Left lung (tissue), 10 donors: ENCODE results near the gene ANXA3. TPM values are rescaled to one million over a fixed set of nuclear protein-coding genes. Genes with fewer than 3 reads are reported as not detected.

Experiments
- ATAC-seq: fragments of 200-7000 bp; cut with Tn5 transposase; one replicate; pipeline ENCODE4 v1.9.1; 2020; ENCODE audit warnings: moderate library complexity
- DNase-seq, 4 donors: peaks; one replicate each; pipeline ENCODE4 v3.0.0-alpha.2; 2013 to 2020
- H3K27ac ChIP-seq, 2 donors: fragments of 200-600 bp; sonication (generic) in 1 of 2; one replicate each; pipeline versions ENCODE4 v1.5.0 to v1.8.0; 2020 to 2021
- H3K27me3 ChIP-seq, 2 donors: fragments of 200-600 bp; sonication (generic) in 1 of 2; one replicate each; pipeline versions ENCODE4 v1.5.0 to v1.8.0; 2020 to 2021
- H3K36me3 ChIP-seq, 2 donors: fragments of 200-600 bp; sonication (generic) in 1 of 2; one replicate each; pipeline versions ENCODE4 v1.5.0 to v1.8.0; 2020 to 2021
- H3K4me1 ChIP-seq, 2 donors: fragments of 200-600 bp; one replicate each; pipeline ENCODE4 v1.8.0; 2021
- H3K4me3 ChIP-seq, 2 donors: fragments of 200-600 bp; sonication (generic) in 1 of 2; one replicate each; pipeline versions ENCODE4 v1.5.0 to v1.8.0; 2020 to 2021; ENCODE audit warnings: mild to moderate bottlenecking in 1 of 2
- H3K9me3 ChIP-seq, 2 donors: fragments of 200-600 bp; sonication (generic) in 1 of 2; one replicate each; pipeline versions ENCODE4 v1.5.0 to v1.8.0; 2020 to 2021
- intact Hi-C, 2 donors: fragments of 100-400 bp; cut with DNase I; formaldehyde crosslinking; loops; one replicate each; pipeline versions ENCODE4 v1.11.2 to v1.14.2; 2022
- polyA plus RNA-seq, 6 donors: library from polyadenylated mRNA; unstranded; fragments of 120-200 nt; gene quantifications; one replicate each; pipeline ENCODE4 v1.2.1, GENCODE V29; 2013; ENCODE audit not compliant: insufficient read length in 6 of 6
- total RNA-seq, 2 donors: library from RNA; stranded (reverse); fragmentation: NEBNext Ultra II Directional; extraction: Animal tissue kit (Norgen Biotek cat#: 25700); gene quantifications; one replicate each; pipeline ENCODE4 v1.2.1, GENCODE V29; 2021
- TF ChIP-seq, protein P1 (sequence below), 2 donors: fragments of 200-600 bp; sonication (generic) in 1 of 2; IDR thresholded peaks; one replicate each; pipeline versions ENCODE4 v1.5.0 to v1.8.0; 2021; ENCODE audit warnings: antibody characterized with exemption in 2 of 2
- donor health status: DM: no; HTN: yes; CAD: no.
- donor health status: DM: no; HTN: no; CAD: no.

Gene ANXA3
- total and polyA plus RNA-seq, 8 donors = 70.4 to 159 (median 112) TPM

DNA sequence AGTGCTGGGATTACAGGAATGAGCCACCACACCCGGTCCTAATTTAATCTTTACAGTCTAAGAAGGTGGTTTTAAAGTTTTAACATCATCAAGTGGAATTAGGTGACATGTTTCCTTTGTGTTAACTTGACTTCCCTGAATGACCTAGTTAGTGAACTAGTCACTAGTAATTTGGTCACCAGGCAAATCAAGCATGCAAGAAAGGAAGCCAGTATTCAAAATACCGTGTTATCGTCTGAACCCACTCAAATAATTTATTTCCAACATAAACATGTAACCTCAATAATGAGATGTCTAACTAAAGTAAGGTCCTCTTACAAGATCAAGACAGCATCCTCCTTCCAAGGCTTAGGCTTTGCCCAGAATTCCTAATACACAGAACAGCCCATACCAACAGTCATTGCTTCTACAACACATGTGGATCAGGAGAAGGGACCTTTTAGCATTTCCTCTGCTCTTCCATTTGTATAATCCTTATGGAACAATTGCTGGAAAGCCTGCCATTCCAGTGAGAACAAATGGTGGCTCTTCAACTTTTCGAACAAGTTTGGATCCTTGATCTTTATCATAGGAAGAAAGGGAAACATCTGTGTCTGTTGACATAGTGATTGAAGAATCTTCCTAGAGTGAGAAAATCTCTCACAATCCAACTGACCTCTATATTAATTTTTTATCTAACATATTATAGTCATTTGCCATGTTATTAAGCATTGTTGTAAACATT, 97.2 kb downstream of the ANXA3 start:
- ATAC-seq (no peak), DNase-seq (no peak)
- Histone ChIP-seq H3K4me3 (no peak overlapping the region), H3K27ac (no peak overlapping the region), H3K27me3 (no peaks in the 10 kb centered on the region), H3K36me3 (no peaks in the 10 kb centered on the region), H3K9me3 (no peaks in the 10 kb centered on the region), H3K4me1 (peaks cover 23 to 80% of the 10 kb centered on the region in 2 donors)
- intact Hi-C loops = loop anchor here in 1 of 2 donors (10.0 kb wide), 1 partner anchor 126 kb away; the partner anchor contains the start of gene BMP2K
- TF ChIP-seq, protein P1, sequence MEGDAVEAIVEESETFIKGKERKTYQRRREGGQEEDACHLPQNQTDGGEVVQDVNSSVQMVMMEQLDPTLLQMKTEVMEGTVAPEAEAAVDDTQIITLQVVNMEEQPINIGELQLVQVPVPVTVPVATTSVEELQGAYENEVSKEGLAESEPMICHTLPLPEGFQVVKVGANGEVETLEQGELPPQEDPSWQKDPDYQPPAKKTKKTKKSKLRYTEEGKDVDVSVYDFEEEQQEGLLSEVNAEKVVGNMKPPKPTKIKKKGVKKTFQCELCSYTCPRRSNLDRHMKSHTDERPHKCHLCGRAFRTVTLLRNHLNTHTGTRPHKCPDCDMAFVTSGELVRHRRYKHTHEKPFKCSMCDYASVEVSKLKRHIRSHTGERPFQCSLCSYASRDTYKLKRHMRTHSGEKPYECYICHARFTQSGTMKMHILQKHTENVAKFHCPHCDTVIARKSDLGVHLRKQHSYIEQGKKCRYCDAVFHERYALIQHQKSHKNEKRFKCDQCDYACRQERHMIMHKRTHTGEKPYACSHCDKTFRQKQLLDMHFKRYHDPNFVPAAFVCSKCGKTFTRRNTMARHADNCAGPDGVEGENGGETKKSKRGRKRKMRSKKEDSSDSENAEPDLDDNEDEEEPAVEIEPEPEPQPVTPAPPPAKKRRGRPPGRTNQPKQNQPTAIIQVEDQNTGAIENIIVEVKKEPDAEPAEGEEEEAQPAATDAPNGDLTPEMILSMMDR (IDR thresholded peaks at IDR 0.05) = no peak

DNA sequence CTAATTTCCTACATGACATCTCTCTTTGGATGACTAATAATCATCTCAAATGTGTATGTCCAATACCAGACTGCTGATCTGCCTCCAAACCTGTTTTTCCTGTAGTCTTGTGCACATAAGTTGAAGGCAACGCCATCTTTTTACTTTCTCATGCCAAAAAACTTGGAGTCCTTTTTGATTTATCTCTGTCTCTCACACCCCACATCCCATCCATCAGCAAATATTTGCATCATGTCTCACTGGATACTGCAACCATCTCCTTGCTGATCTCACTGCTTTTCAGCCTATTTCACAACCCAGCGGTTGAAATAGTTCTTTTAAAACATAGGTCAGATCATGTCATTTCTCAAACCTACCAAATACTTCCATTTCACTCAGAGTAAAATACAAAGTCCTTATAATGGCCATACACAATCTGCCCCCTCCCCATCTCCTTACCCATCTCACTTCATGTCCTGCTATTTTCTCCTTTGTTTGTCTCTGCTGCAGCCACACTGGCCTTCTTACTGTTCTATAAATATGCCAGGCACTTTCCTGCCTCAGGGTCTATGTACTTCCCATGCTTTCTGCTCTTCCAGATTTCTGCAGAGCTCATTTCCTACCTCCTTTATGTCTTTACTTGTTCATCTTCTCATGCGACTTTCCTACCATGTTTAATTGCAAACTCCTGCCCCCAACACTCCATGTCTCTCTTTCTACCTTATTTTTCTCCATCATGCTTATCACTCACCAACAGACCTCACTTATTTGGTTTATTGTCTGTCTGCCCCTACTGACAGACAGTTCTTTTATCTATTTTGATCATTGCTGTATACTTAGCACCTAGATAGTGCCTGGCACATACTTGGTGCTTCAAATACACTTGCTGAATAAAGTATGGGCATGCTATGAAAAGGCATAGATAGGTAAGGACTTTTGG, 98.8 kb downstream of the ANXA3 start:
- Histone ChIP-seq H3K9me3 (no peaks in the 10 kb centered on the region), H3K4me1 (peaks cover 30 to 77% of the 10 kb centered on the region in 2 donors), H3K27ac (peak overlapping the region in 1 of 2 donors; percentile 62), H3K27me3 (no peaks in the 10 kb centered on the region), H3K36me3 (no peaks in the 10 kb centered on the region), H3K4me3 (no peak overlapping the region)
- TF ChIP-seq, protein P1 (IDR thresholded peaks at IDR 0.05) = no peak
- intact Hi-C loops = no loop called here
- DNase-seq = no peak
- ATAC-seq = peak; percentile 7

DNA sequence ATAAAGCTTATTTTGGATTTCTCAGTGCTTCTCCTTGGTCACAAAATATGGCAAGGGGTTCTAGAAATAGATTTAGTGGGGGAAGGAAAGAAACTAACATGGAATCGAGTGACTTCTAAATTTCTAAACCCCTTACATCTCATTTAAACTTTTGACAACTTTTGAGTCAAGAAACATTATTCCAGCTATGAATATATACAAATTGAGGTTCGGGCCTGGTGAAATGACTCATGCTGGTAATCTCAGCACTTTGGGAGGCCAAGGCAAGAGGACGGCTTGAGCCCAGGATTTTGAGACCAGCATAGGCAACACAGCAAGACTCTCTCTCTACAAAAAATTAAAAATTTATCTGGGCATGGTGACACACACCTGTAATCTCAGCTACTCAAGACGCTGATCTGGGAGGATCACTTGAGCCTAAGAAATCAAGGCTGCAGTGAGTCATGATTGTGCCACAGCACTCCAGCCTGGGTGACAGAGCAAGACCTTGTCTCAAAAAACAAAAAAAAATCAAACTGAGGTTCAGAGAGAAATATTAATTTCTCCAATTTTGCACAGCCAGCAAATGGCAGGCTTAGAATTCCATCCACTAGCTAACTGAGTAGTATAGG, 99.8 kb downstream of the ANXA3 start:
- Histone ChIP-seq H3K4me1 (peaks cover 25 to 76% of the 10 kb centered on the region in 2 donors), H3K27ac (peak overlapping the region in 1 of 2 donors; percentile 62), H3K36me3 (no peaks in the 10 kb centered on the region), H3K4me3 (no peak overlapping the region), H3K27me3 (no peaks in the 10 kb centered on the region), H3K9me3 (no peaks in the 10 kb centered on the region)
- DNase-seq = no peak
- TF ChIP-seq, protein P1 (IDR thresholded peaks at IDR 0.05) = no peak
- intact Hi-C loops = no loop called here
- no peak for ATAC-seq

DNA sequence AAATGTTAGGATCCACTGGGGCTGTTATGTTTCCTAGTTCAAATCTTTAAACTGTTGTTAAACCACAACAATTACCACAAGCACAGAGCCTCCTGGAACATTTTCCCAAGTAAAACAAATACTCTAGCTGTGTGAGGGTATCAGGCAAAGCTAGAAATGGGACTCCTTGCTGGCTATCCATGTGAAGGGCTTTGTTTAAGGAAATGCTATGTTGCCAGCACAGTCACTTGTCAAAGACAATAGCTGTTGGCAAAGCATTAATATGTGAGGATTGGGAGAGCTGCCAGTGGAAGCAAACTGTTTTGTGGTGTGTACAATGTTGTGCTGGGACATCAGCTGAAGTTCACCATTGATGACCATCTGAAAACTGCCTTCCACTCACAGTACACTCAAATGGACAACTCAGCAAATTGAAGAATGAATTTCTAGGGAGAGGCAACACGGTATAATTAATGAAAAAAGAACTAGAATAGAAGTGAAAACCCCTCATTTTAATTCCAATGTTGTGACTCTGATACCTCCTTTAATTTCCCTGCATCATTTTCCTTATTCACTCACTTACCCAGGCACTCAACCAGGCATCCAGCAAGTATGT, 100.8 kb downstream of the ANXA3 start:
- TF ChIP-seq, protein P1 (IDR thresholded peaks at IDR 0.05) = no peak
- H3K27ac ChIP-seq = peak overlapping the region; percentile 57 to 62

More for the DNA sequence above, 100.8 kb downstream of the ANXA3 start:
- Histone ChIP-seq H3K4me1 (peaks cover 28 to 76% of the 10 kb centered on the region in 2 donors), H3K9me3 (no peaks in the 10 kb centered on the region), H3K27me3 (no peaks in the 10 kb centered on the region), H3K36me3 (no peaks in the 10 kb centered on the region), H3K4me3 (no peak overlapping the region)
- intact Hi-C loops = no loop called here
- DNase-seq (peak in 2 of 4 donors; percentile 25 to 46), ATAC-seq (peak; percentile 36)
